Mammary epithelial cell (primary cell): Measurements from ENCODE around the gene MRPS11.

Experiments
- CTCF ChIP-seq, 2 donors: IDR thresholded peaks in 1 of 2; conservative IDR thresholded peaks in 1 of 2; 2 replicates each; pipeline ENCODE4 v1.5.1; 2011 to 2012; ENCODE audit warnings: inconsistent platforms in 2 of 2, low read length in 2 of 2, mild to moderate bottlenecking in 2 of 2, control low read depth in 1 of 2, low read depth in 1 of 2; ENCODE audit not compliant: insufficient read depth in 1 of 2; ENCODE audit errors: extremely low read depth in 1 of 2
- EZH2 ChIP-seq: IDR thresholded peaks from 2 replicates; pipeline ENCODE4 v1.6.1; 2012; ENCODE audit warnings: low read length, inconsistent platforms, borderline replicate concordance

- no peak for TF ChIP-seq EZH2
- TF ChIP-seq CTCF (conservative IDR thresholded peaks at IDR 0.05 in 1 of 2, IDR thresholded peaks at IDR 0.05 in 1 of 2; ENCODE audit: extremely low read depth in 1 of 2, insufficient read depth in 1 of 2, low read depth in 1 of 2, low read length in 2 of 2), result no peak
These were observed 13.5 kb downstream of the MRPS11 start for GRCh38 chr15:88480981-88481380.
